ENCODE data around the gene PPT1.

Gene PPT1

GRCh38 chr1:40092241-40092640, 4.8 kb downstream of the PPT1 start:
- DNase-seq: no peak

GRCh38 chr1:40090652-40091355, 6.2 kb downstream of the PPT1 start:
- no peak for DNase-seq

DNA sequence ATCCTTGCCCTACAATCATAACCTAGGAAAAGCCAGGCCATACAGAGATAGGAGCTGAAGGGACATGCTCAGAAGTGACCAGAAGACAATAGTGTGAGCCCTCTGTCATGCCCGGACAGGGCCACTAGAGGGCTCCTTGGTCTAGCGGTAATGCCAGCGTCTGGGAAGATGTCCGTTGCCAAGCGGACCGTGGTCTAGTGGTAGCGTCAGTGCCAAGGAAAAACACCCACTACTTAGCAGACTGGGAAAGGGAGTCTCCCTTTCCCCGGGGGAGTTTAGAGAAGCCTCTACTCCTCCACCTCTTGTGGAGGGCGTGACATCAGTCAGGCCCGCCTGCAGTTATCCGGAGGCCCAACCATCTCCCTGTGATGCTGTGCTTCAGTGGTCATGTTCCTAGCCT, 12.3 kb downstream of the PPT1 start:
- peak; percentile 21 for DNase-seq

GRCh38 chr1:40081871-40082270, 15.2 kb downstream of the PPT1 start:
- DNase-seq: no peak

GRCh38 chr1:40079774-40080400, 17.2 kb downstream of the PPT1 start:
- no peak for DNase-seq

DNA sequence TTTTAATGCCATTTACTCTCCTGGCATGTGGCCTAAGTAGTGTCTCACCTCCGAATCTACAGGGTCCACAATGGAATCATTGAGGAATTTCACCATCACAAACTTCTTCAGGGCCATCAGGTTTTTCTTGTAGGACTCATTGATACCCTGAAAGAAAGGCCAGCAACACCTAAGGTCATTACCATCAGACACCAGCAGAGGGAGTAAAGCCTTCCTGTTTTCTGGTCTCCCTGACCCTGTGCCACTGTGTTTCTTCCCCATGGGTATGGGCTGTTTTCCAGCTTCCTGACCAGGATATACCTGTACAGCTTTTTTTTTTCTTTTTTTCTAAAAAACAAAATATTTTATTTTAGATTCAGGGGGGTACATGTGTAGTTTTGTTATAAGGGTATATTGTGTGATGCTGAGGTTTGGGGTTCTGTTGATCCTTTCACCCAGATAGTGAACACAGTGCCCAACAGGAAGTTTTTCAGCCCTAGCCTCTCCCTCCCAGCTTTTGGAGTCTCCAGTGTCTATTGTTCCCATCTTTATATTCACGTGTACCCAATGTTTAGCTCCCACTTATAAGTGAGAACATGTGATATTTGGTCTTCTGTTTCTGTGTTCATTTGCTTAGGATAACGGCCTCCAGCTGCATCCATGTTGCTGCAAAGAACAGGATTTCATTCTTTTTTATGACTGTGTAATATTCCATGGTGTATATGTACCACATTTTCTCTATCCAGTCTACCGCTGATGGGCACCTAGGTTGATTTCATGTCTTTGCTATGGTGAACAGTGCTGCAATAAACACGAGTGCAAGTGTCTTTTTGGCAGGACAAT, 18.3 kb downstream of the PPT1 start:
- DNase-seq: peak; percentile 37

GRCh38 chr1:40076895-40077312, 20.1 kb downstream of the PPT1 start:
- no peak for DNase-seq

GRCh38 chr1:40075266-40075665, 21.8 kb downstream of the PPT1 start:
- DNase-seq: no peak

DNA sequence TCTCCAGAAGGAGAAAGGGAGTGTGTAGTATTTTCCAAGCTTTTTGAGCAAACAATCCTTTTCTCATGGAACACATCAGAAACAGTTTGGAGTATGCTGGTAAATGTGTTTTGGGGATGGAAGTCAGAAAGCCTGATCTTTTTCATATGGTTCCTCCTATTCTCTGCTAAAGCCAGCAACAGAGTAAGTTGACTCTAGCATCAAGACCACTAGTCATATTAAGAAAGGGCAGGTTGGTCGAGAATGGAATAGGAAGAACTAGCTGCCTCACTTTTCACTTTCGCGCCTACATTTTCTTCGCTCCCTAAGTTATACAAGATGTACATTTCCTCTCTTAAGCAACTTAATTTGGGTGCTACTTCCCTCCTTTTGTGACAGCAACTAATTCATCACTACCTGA, 24.0 kb downstream of the PPT1 start:
- DNase-seq: no peak

GRCh38 chr1:40072142-40072541, 24.9 kb downstream of the PPT1 start:
- DNase-seq: no peak

DNA sequence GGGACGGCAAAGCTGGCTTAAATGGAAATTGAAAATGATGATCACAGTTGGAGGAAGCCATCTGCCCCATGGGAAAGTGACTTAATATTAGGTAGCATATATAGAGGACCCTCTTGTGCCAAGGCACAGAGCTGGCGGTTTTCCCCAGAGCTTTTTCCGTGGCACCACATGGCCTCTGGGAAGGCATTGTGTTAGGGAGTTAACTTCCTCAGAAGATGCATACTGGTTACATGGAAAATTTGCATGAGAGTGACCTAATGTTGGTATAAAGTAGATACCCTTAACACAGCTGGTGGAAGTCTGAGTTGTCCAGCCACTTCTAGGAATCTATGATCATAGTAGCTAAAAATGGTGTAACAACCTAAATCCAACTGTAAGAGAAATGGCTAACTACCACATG, 29.2 kb downstream of the PPT1 start:
- no peak for DNase-seq

DNA sequence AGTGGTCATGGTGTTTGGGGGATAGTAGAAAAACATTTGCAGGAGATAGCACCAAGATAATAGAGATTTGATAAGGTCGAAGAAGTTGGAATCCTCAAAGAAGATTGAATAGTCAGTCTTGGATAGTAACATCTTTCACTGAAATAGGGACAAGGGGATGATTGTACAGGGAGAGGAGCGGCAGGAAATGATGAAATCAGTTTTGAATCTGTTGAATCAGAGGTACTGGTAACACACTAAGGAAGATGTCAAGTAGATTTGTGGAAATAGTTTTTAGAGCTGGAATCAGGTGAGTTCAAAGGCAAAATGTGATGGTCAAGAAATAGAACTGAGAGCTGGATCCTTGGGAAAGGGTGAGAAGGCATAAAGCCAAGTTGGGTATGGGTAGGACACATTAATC, 30.0 kb downstream of the PPT1 start:
- DNase-seq: no peak

DNA sequence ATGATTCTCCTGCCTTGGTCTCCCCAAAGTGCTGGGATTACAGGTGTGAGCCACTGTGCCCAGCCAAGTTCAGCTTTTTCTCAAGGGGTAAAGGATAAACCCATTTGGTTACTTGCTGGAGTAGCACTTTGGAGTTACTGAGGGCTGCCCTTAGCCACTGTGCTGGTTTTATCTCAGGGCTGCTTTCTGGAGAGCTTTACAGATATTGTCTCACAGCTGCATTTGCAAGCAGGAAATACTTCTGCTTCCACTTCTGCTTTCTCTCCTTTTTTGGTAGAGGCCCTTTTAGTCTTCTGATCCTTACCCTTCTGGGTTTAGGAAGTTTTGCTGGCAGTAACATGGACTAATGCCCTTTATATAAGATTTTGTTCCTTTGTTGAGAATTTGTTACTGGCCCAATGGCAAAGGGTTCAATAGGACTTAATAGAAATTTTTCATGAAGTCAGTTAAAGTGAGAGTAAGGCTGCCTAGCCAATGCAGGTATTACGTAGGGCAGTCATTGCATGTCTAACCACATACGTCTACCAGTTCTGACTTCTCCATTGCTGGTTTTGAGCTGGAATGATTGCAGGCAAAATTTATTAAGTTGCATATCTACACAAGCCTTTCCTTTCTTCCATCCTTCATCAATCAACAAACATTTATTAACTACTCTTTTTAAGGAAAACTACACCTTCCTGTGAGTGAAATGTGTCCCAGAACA, 32.1 kb downstream of the PPT1 start:
- no peak for DNase-seq

- no peak for DNase-seq
These were observed 36.9 kb downstream of the PPT1 start for GRCh38 chr1:40059960-40060750.

DNA sequence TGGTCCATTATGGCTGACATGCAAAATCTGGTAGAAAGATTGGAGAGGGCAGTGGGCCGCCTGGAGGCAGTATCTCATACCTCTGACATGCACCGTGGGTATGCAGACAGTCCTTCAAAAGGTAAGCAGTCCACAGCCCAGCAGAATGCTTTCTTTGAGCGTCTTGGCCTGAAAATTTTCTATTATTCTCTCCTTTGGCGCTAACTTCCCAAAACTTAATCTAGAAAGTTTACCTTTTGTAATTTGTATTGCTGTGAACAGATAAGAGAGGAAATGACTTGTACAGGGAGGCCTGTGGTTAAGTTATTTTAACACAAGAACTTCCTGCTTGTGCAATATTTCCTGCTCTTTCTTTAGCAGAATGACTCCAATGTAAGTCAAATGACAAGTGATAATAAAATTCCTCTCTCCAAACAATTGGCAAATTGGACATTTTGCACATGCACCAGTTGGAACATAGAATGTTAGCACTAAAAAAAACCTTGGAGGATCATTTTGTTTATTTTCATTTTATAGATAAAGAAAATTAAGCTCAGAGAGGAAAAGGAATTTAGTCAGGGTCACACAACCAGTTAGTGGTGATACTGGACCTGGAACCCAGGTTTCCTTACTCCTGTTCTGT, 37.6 kb downstream of the PPT1 start:
- DNase-seq: peak; percentile 88

GRCh38 chr1:40058453-40059337, 38.4 kb downstream of the PPT1 start:
- peak; percentile 86 for DNase-seq

DNA sequence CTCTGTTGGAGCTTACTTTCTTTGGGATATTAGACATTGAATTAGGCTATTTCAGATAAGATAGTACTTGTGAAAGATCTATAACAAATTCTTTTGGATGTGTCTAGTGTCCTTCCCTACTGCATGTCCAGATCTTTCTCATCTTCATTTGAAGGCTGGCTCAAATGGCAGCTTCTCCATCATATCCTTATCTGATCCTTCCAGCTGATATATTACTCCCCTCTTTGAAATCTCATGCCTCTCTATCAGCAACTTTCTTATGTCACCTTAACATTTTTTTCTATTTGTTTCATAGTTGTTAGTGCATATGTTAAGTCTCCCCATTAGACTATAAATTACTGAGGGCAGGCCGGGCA, 39.0 kb downstream of the PPT1 start:
- no peak for DNase-seq

- DNase-seq: no peak
These were observed 39.6 kb downstream of the PPT1 start for GRCh38 chr1:40057310-40058030.

DNA sequence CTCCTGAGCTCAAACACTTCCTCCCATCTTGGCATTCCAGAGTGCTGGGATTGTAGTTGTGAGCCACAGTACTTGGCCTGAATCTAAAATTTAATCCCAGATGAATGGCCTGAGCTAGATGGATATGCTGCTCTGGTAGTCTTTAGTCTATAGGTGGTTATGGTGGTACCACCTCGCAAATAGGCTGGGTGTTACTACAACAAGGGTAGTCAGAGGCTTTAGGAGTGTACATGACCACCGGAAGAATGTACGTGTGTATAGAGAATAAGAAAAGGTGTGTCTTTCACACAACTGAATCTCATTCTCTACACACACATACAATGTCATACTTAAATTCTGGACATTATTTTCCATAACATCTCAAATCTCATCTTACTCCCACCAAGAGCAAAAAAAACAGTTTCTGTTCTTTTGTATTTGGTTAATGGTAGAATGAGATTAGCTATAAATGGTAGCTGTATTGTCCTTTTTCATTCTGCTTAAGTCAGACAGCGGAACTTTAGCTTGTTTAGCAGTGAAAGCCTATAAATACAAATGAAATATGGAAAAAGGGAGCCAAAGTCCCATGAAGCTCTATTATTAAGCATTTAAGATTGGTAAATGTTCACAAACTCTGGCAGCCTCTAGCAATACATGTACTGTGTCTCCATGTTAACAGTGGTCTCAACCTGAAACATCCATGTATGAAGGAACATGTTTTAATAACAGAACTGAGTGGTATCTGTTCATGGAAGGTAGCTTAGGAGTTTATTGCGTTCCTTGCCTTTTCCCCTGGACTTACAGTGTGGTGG, 40.3 kb downstream of the PPT1 start:
- DNase-seq: no peak

Data from NCI-H526 treated with DMSO at 0.1 percent for 48 hours (cell line).